Ammon's horn (tissue), 1 donor: Measurements from ENCODE around the gene SLC40A1.

Experiments
- DNase-seq: peaks from one replicate; pipeline ENCODE4 v3.0.0-alpha.2; 2016; ENCODE audit warnings: low spot score

Gene SLC40A1

GRCh38 chr2:189512879-189513278 is 67.7 kb downstream of the SLC40A1 start:
- DNase-seq, result no peak

GRCh38 chr2:189511960-189512319 is 68.6 kb downstream of the SLC40A1 start:
- DNase-seq, result no peak

GRCh38 chr2:189511210-189511959 is 69.2 kb downstream of the SLC40A1 start:
- DNase-seq, result no peak
